ENCODE measurements around the gene PKN2.

DNA sequence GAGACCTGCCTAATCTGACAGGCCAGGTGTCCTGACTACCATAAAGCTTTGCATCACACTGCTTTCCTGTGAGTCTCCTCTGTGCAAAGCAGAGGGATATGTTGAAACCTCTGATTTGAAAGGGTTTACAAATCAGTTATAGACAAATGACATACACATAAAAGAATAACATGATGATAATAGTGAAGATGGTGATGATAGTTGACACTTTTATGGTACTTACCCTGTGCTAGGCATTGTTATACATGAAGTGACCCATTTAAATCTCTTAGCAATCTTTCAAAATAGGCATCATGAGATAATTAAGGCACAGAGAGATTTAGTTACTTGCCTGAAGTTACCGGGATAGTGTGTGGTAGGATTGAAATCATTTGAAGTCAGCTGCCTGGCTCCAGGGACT is 34.1 kb upstream of the PKN2 start:
- TF ChIP-seq, protein P1, sequence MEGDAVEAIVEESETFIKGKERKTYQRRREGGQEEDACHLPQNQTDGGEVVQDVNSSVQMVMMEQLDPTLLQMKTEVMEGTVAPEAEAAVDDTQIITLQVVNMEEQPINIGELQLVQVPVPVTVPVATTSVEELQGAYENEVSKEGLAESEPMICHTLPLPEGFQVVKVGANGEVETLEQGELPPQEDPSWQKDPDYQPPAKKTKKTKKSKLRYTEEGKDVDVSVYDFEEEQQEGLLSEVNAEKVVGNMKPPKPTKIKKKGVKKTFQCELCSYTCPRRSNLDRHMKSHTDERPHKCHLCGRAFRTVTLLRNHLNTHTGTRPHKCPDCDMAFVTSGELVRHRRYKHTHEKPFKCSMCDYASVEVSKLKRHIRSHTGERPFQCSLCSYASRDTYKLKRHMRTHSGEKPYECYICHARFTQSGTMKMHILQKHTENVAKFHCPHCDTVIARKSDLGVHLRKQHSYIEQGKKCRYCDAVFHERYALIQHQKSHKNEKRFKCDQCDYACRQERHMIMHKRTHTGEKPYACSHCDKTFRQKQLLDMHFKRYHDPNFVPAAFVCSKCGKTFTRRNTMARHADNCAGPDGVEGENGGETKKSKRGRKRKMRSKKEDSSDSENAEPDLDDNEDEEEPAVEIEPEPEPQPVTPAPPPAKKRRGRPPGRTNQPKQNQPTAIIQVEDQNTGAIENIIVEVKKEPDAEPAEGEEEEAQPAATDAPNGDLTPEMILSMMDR (conservative IDR thresholded peaks at IDR 0.05; ENCODE audit: low read depth in 2 of 2) = no peak
- TF ChIP-seq JUNB (IDR thresholded peaks at IDR 0.05; ENCODE audit: unreplicated experiment) = no peak
- TF ChIP-seq POLR2AphosphoS5 (IDR thresholded peaks at IDR 0.05; ENCODE audit: low read depth) = no peak

Measured in GM23338 (cell line).